Gastroesophageal sphincter (tissue), 4 donors: ENCODE results near the gene GRID1. TPM values are rescaled to one million over a fixed set of nuclear protein-coding genes. Genes with fewer than 3 reads are reported as not detected.

ENCODE experiments used
- ATAC-seq: fragments of 150-250 bp; one replicate; pipeline ENCODE4 v1.9.1; 2016; ENCODE audit warnings: mild to moderate bottlenecking, moderate library complexity
- H3K27ac ChIP-seq, 4 donors: fragments of 200-600 bp; sonication (generic) in 3 of 4; 1 replicate in 3 of 4; 2 replicates in 1 of 4; pipeline ENCODE4 v1.5.1; 2016 to 2019
- H3K27me3 ChIP-seq: fragments of 200-600 bp; sonication (generic); one replicate; pipeline ENCODE4 v1.5.1; 2019
- H3K36me3 ChIP-seq, 2 donors: fragments of 200-600 bp; sonication (generic); one replicate each; pipeline ENCODE4 v1.5.1; 2019; ENCODE audit warnings: control low read depth in 1 of 2
- H3K4me1 ChIP-seq, 3 donors: fragments of 200-600 bp; sonication (generic); 1 replicate in 2 of 3; 2 replicates in 1 of 3; pipeline ENCODE4 v1.5.1; 2016 to 2019; ENCODE audit warnings: control low read depth in 2 of 3
- H3K4me3 ChIP-seq, 2 donors: fragments of 200-600 bp; sonication (generic); one replicate each; pipeline ENCODE4 v1.5.1; 2019; ENCODE audit warnings: mild to moderate bottlenecking in 1 of 2, moderate library complexity in 1 of 2
- H3K9me3 ChIP-seq, 3 donors: fragments of 200-600 bp; sonication (generic); one replicate each; pipeline ENCODE4 v1.5.1; 2017 to 2019; ENCODE audit warnings: control low read depth in 2 of 3
- EP300 ChIP-seq: sonication (generic); formaldehyde crosslinking; IDR thresholded peaks from one replicate; pipeline ENCODE4 v1.6.1; 2017; ENCODE audit warnings: antibody characterized with exemption, mild to moderate bottlenecking
- POLR2A ChIP-seq, 2 donors: fragments of 450-650 bp; IDR thresholded peaks; one replicate each; pipeline ENCODE4 v1.6.1; 2017; ENCODE audit warnings: antibody characterized with exemption in 2 of 2, mild to moderate bottlenecking in 2 of 2, moderate library complexity in 1 of 2
- POLR2AphosphoS5 ChIP-seq: sonication (generic); formaldehyde crosslinking; IDR thresholded peaks from one replicate; pipeline ENCODE4 v1.6.1; 2017; ENCODE audit warnings: antibody characterized with exemption
- WGBS, 2 donors: methylation state at CpG; one replicate each; pipeline ENCODE4 v1.1.5; 2018; ENCODE audit warnings: low coverage in 1 of 2; 5-methylcytosine and 5-hydroxymethylcytosine counted together
- total RNA-seq, 4 donors: library from RNA; depleted of rRNA; stranded (reverse); fragments of >200 nt; gene quantifications; one replicate each; pipeline ENCODE4 v1.1.0, GENCODE V29; 2016
- TF ChIP-seq, protein P1 (sequence below), 4 experiments: fragments of 200-600 bp in 2 of 4; fragments of 450-650 bp in 2 of 4; sonication (generic) in 1 of 4; IDR thresholded peaks; one replicate each; pipeline ENCODE4 v1.5.1; 2017 to 2019; ENCODE audit warnings: antibody characterized with exemption in 4 of 4, mild to moderate bottlenecking in 2 of 4, moderate library complexity in 2 of 4

Gene GRID1
- total RNA-seq, 4 donors from 2014 or later: 1.2 to 2.7 (median 1.7) TPM

DNA sequence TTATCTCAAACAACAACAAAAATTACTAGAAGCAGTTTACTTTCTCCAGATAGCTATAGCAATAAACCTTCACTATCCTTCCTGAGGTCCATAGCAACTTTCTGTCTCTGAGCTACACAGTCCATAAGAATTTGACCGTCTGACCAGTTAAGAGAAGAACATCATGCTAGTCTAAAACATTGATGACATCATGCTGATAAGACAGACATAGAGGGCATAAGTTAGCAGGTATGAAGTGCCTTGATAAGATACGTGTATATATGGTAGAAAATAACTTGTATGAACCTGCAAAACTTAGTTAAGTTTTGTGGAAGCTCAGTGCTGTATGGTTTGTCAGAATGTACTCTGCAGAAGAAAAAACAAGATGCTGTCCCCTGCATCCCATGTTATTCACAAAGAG is 353.0 kb downstream of the GRID1 start:
- ATAC-seq: no peak
- TF ChIP-seq POLR2AphosphoS5 (no peak), POLR2A (IDR thresholded peaks at IDR 0.05) (no peak), EP300 (no peak)
- TF ChIP-seq, protein P1, sequence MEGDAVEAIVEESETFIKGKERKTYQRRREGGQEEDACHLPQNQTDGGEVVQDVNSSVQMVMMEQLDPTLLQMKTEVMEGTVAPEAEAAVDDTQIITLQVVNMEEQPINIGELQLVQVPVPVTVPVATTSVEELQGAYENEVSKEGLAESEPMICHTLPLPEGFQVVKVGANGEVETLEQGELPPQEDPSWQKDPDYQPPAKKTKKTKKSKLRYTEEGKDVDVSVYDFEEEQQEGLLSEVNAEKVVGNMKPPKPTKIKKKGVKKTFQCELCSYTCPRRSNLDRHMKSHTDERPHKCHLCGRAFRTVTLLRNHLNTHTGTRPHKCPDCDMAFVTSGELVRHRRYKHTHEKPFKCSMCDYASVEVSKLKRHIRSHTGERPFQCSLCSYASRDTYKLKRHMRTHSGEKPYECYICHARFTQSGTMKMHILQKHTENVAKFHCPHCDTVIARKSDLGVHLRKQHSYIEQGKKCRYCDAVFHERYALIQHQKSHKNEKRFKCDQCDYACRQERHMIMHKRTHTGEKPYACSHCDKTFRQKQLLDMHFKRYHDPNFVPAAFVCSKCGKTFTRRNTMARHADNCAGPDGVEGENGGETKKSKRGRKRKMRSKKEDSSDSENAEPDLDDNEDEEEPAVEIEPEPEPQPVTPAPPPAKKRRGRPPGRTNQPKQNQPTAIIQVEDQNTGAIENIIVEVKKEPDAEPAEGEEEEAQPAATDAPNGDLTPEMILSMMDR (IDR thresholded peaks at IDR 0.05): no peak
- Histone ChIP-seq H3K36me3 (no peaks in the 10 kb centered on the region), H3K27ac (no peak overlapping the region), H3K9me3 (no peaks in the 10 kb centered on the region), H3K4me3 (no peak overlapping the region), H3K4me1 (no peaks in the 10 kb centered on the region), H3K27me3 (no peaks in the 10 kb centered on the region)
- 75 to 80% methylated on average over 2 of the region's 2 CpGs for WGBS, 2 donors

DNA sequence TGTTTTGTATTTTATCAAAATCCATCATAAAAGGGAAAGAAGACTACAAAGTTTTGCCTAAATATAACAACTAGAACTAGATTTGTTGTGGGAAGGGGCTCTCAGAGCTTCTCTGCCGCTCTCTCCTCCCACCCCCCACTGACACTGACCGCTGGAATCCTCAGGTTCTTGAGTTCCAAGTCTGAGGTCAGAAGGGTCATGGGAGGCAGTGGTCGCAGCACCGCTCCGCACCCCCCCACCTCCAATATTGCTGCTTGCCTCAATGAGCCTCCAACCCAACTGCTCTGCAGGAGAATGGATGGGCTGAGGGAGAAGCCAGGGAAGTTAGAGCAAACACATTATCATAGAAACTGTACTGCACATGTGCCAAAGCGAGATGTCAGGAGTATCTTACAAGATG is 359.4 kb downstream of the GRID1 start:
- H3K27ac ChIP-seq: no peak overlapping the region
- H3K27me3 ChIP-seq: no peaks in the 10 kb centered on the region
- no peaks in the 10 kb centered on the region for H3K9me3 ChIP-seq
- no peak for ATAC-seq
- 66 to 87% methylated on average over 4 to 5 of the region's 6 CpGs for WGBS, 2 donors
- no peaks in the 10 kb centered on the region for H3K4me1 ChIP-seq
- H3K36me3 ChIP-seq: no peaks in the 10 kb centered on the region
- no peak overlapping the region for H3K4me3 ChIP-seq
- TF ChIP-seq POLR2A (IDR thresholded peaks at IDR 0.05): no peak
- no peak for TF ChIP-seq EP300
- TF ChIP-seq, protein P1 (IDR thresholded peaks at IDR 0.05): no peak
- no peak for TF ChIP-seq POLR2AphosphoS5

DNA sequence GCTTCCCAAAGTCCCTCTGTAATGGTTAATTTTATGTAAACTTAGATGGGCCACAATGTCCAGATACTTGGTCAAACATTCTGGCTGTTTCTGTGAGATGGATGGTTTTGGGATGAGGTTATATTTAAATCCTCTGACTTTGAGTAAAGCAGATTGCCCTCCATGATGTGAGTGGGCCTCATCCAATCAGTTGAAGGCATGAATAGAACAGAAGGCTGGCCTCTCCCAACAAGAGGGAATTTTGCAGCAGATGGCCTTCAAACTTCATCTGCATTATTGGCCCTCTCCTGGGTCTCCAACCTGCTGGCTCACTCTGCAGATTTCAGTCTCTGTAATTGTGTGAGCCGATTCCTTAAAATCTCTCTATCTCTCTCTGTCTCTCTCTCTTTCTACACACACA is 362.3 kb downstream of the GRID1 start:
- no peak for ATAC-seq
- no peaks in the 10 kb centered on the region for H3K27me3 ChIP-seq
- TF ChIP-seq, protein P1 (IDR thresholded peaks at IDR 0.05): no peak
- no peak for TF ChIP-seq POLR2A (IDR thresholded peaks at IDR 0.05)
- no peak for TF ChIP-seq POLR2AphosphoS5
- no peak for TF ChIP-seq EP300
- 83% methylated on average over 1 of the region's 1 CpG; no CpG with 5 or more reads in 1 of the 2 donors for WGBS, 2 donors
- no peak overlapping the region for H3K4me3 ChIP-seq
- H3K9me3 ChIP-seq: no peaks in the 10 kb centered on the region
- H3K36me3 ChIP-seq: no peaks in the 10 kb centered on the region
- no peak overlapping the region for H3K27ac ChIP-seq
- no peaks in the 10 kb centered on the region for H3K4me1 ChIP-seq

DNA sequence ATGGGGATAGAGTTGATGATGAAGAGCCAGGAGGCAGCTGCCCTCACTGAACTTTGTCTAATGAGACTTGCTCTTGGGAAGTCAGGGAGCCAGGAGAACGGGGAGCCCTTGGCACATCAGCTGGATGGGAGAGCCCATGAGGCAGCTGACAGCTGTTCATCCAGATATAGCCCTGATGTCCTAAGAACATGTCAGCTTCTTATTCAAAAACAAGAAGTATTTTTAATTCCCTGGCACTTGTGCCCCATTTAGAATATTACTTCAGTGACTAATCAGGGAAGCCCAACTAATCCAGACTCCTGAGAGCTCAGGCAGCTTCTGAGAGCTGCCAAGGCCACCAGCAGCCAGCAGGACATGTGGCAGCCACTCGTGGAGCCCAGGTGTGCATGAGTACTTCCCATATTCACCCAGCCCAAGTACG is 363.4 kb downstream of the GRID1 start:
- no peak for TF ChIP-seq EP300
- TF ChIP-seq, protein P1 (IDR thresholded peaks at IDR 0.05): no peak
- TF ChIP-seq POLR2A (IDR thresholded peaks at IDR 0.05): no peak
- TF ChIP-seq POLR2AphosphoS5: no peak
- Histone ChIP-seq H3K36me3 (no peaks in the 10 kb centered on the region), H3K4me3 (no peak overlapping the region), H3K9me3 (peaks cover 0 to under 1% (median 0%) of the 10 kb centered on the region in 3 donors), H3K27me3 (no peaks in the 10 kb centered on the region), H3K4me1 (no peaks in the 10 kb centered on the region), H3K27ac (no peak overlapping the region)
- WGBS, 2 donors: 79 to 100% methylated on average over 1 to 3 of the region's 3 CpGs
- ATAC-seq: no peak

DNA sequence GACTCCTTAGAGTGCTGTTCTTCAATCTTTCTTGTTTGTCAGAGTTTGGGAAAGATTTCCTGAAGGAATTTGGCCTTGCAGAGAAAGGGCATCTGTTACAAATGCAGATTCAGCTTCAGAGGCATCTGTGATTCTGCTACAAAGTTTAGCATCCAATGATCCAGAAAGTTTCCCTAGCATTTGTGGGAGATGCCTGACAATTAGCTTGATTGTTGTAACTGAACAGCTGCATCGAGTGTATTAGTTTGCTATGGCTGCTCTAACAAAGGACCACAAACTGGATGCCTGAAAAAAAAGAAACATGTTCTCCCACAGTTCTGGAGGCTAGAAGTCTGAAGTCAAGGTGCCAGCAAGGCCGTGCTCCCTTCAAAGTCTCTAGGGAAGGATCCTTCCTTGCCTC is 365.1 kb downstream of the GRID1 start:
- WGBS, 2 donors: 86 to 87% methylated on average over 1 to 2 of the region's 2 CpGs
- peaks cover 0 to 4% (median 0%) of the 10 kb centered on the region in 3 donors for H3K9me3 ChIP-seq
- no peak for ATAC-seq
- no peaks in the 10 kb centered on the region for H3K4me1 ChIP-seq
- H3K27ac ChIP-seq: no peak overlapping the region
- no peak overlapping the region for H3K4me3 ChIP-seq
- TF ChIP-seq, protein P1 (IDR thresholded peaks at IDR 0.05): no peak
- TF ChIP-seq EP300 (no peak), POLR2AphosphoS5 (no peak), POLR2A (IDR thresholded peaks at IDR 0.05) (no peak)
- H3K36me3 ChIP-seq: no peaks in the 10 kb centered on the region
- no peaks in the 10 kb centered on the region for H3K27me3 ChIP-seq
